Stimulated activated CD4-positive, alpha-beta T cell treated with anti-CD3 and anti-CD28 coated beads, Interleukin-15, amount 100 ng/mL, for 48 hours (primary cell): ENCODE results near the gene SRGAP1.

Experiments used
- DNase-seq, 2 donors: peaks; one replicate each; pipeline ENCODE4 v3.0.0-alpha.2; 2020; ENCODE audit warnings: low read depth in 2 of 2

SRGAP1 gene

GRCh38 chr12:63844391-63845341 is at the start of gene SRGAP1:
Gene SRGAP1 (plus strand): TSS chr12:63844700. CDS start chr12:63844817, 117 bp downstream.
- DNase-seq = no peak

DNA sequence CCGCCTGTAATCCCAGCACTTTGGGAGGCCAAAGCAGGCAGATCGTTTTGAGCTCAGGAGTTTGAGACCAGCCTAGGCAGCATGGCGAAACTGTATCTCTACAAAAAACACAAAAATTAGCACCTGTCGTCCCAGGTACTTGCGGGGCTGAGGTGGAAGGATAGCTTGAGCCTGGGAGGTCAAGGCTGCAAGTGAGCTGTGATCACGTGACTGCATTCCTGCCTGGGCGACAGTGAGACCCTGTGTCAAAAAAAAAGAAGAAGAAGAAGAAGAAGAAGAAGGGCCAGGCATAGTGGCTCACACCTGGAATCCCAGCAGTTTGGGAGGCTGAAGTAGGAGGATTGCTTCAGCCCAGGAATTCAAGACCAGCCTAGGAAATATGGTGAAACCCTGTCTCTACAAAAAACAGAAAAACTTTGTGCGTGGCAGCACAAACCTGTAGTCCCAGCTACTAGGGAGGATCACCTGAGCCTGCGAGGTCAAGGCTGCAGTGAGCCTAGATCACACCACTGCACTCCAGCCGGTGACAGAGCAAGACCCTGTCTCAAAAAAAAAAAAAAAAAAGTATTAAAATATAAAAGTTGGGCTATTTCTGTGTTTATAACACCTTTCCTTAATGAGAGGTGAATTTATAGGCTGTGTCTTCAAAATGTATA is 49.3 kb upstream of the SRGAP1 start:
- no peak for DNase-seq

DNA sequence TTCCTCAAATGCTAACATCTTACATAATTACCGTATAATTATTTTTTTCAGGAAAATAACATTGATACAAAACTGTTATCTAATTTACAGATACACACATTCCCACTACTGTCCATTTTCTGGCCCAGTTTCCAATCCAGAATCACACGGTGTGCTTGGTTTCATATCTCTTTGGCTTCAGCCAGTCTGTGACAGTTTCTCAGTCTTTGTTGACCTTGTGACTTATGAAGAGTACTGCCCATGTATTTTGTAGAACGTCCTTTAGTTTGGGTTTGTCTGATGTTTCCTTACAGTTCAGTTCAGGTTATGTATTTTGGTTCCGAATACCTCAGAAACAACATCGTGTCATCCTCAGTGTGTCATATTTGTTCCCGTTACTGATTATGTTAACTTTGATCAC is 48.6 kb upstream of the SRGAP1 start:
- no peak for DNase-seq

DNA sequence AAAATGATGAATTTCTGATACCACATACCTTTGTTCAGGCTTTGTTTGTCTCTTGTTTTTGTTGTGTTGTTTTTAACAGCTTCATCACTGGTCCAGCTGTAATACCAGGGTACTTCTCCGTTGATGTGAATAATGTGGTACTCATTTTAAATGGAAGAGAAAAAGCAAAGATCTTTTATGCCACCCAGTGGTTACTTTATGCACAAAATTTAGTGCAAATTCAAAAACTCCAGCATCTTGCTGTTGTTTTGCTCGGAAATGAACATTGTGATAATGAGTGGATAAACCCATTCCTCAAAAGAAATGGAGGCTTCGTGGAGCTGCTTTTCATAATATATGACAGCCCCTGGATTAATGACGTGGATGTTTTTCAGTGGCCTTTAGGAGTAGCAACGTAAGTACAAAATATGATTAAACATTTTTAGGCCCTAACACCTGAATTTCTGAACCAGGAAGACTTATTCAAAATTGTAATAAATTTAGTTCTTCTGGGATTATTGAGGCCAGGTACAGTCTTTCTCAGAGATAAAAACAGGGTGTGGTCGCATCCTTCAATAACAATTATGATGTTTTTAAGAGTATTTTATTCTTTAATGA is 42.4 kb upstream of the SRGAP1 start:
- no peak for DNase-seq

DNA sequence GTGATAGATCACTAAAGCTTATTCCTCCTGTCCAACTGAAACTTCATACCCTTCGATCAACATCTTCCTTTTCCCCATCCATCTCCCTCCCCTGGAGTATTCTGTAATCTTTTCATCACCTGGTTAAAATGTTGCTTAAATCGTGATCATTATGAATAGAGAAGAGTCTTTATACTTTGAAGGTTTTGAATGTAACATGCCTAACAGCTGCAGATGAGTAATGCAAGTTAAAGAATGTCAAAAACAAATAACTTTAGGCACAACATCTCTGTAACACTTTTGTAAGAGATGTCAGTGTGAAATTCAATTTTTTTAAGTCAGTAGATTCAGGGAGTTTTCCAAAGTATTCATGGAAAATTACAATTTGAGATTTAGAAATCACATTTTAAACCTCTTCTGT is 39.8 kb upstream of the SRGAP1 start:
- no peak for DNase-seq

- no peak for DNase-seq
These were observed 38.5 kb upstream of the SRGAP1 start for GRCh38 chr12:63805704-63806672.

DNA sequence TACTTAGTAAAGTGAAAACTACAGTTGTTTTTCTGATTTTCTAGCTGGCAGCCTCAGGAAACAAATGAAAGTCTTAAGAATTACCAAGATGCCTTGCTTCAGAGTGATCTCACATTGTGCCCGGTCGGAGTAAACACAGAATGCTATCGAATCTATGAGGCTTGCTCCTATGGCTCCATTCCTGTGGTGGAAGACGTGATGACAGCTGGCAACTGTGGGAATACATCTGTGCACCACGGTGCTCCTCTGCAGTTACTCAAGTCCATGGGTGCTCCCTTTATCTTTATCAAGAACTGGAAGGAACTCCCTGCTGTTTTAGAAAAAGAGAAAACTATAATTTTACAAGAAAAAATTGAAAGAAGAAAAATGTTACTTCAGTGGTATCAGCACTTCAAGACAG is 35.9 kb upstream of the SRGAP1 start:
- no peak for DNase-seq

DNA sequence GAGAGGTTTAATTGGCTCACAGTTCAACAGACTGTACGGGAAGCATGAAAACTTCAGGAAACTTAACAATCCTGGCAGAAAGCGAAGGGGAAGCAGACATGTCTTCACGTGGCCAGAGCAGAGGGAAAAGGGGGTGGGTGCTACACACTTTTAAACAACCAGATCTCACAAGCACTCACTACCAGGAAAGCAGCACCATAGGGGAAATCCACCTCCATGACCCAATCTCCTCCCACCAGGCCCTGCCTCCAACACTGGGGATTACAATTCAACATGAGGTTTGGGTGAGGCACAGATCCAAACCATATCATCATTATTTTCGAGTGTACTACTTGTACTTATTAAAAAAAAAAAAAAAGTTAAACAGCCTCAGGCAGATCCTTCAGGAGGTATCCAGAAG is 34.9 kb upstream of the SRGAP1 start:
- DNase-seq = no peak

- no peak for DNase-seq
These were observed 33.2 kb upstream of the SRGAP1 start for GRCh38 chr12:63811334-63811733.

DNA sequence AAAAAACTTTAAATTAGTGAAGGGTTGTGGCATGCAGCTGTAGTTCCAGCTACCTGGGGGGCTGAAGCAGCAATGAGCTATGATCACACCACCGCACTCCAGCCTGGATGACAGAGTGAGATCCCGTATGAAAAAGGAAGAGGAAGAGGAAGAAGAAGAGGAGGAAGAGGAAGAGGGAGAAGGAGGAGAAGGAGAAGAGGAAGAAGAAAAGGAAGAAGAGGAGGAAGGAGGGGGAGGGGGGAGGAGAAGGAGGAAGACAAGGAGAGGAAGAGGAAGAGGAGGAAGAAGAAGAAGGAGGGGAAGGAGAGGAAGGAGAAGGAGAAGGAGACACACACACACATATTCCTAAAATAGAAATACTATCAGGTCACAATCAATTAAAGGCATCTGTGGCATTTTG is 32.7 kb upstream of the SRGAP1 start:
- DNase-seq = no peak

DNA sequence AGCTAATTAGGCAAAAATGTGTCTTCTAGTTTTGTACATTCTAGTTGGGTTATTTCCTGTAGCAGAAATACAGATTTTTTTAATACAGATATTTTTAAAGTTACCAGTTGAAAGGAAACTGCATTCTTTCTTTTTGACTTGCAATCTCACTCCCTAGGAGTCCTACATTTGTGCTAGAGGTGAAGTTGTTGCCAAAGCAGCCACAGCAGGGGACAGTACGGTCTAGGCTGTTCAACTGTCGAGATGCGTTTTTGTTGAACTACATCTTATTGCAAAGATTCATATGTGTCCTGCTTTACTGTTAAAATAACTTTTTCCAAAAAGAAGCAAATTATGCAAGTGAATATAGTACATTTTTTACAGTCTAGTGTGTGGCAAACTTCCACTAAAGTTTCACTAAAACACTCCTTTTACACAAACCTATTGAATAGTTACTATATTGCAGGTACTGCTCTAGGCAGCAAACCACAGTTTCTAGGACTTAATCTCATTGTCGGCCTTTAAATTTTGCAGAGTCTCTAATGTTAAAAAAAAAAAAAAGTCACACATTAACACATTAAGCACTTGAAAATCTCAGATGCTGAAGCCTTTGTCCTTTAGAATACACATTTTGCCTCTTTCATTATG is 30.2 kb upstream of the SRGAP1 start:
- DNase-seq = no peak

- no peak for DNase-seq
These were observed 29.0 kb upstream of the SRGAP1 start for GRCh38 chr12:63815482-63815852.

GRCh38 chr12:63816031-63816430 is 28.5 kb upstream of the SRGAP1 start:
- no peak for DNase-seq

GRCh38 chr12:63820427-63820826 is 24.1 kb upstream of the SRGAP1 start:
- DNase-seq = no peak

- no peak for DNase-seq
These were observed 22.7 kb upstream of the SRGAP1 start for GRCh38 chr12:63821781-63822251.

GRCh38 chr12:63822352-63822751 is 22.1 kb upstream of the SRGAP1 start:
- no peak for DNase-seq

DNA sequence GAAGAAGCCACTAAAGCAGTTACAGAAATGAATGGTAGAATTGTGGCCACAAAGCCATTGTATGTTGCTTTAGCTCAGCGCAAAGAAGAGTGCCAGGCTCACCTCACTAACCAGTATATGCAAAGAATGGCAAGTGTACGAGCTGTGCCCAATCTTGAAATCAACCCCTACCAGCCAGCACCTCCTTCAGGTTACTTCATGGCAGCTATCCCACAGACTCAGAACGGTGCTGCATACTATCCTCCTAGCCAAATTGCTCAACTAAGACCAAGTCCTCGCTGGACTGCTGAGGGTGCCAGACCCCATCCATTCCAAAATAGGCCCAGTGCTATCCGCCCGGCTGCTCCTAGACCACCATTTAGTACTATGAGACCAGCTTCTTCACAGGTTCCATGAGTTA is 21.5 kb upstream of the SRGAP1 start:
- DNase-seq = no peak

DNA sequence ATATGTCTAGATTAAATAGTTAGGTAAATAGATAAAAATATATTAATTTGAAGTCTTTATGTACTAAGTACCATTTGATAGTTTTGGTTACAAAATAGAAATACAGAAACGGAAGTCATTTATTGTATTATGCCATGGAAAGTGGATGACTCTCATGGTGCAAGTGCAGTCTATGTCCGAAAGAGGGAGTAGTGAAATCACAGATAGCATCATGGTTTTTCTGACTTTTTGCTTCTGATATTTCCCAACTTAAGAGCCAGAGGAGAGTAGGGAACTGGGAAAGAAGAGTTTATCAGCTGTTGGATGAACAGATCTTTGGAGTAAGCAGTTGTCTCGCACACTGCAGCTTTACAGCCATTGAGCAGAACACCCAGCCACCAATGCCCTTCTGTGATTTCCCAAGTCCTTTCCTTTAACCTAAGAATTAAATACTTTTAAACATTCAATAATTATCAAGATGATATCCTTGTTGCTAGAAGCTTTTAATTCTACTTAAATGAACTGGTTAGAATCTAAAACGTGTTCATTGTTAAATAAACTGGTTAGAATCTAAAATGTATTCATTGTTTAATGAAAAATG is 18.4 kb upstream of the SRGAP1 start:
- no peak for DNase-seq

DNA sequence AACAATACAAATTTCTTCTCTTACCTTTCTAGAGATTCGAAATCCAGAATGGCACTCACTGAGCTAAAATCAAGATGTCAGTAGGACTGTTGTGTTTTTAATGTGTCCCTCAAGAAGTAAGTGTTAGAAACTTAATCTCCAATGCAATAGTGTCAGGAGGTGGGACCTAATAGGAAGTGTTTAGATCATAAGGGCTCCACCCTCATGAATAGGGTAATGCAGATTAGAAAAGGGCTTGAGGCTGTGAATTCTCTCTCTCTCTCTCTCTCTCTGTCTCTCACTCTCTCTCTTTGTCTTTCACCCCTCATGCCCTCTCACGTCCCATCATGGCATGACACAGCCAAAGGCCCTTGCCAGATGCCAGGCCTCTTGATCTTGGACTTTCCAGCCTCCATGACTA is 15.6 kb upstream of the SRGAP1 start:
- no peak for DNase-seq

- DNase-seq = no peak
These were observed 8.5 kb upstream of the SRGAP1 start for GRCh38 chr12:63836046-63836445.

DNA sequence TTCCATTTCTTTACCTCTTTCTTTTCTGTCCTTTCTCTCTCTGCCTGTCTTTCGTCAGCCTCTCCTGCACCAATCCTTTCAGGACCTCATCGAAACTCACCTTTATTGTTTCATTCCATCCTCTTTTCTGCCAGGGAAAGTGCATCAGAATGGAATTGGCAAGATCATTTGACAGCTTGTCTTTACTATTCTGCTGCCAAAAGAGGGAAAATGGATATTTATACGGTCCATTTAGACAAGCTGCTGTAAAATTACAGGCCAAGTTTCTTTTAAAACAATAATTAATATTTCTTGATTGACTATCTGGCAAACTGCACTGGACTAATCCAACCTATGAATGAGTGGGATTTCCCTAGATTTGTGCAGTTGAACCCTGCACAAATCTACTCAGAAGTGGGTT is 7.6 kb upstream of the SRGAP1 start:
- no peak for DNase-seq
